Ascending aorta (tissue), 2 donors: ENCODE results near the gene CSTF3. TPM values are rescaled to one million over a fixed set of nuclear protein-coding genes. Genes with fewer than 3 reads are reported as not detected.

Source experiments
- DNase-seq, 2 donors: peaks; one replicate each; pipeline ENCODE4 v3.0.0-alpha.2; 2019; ENCODE audit warnings: low spot score in 2 of 2
- H3K27ac ChIP-seq, 2 donors: fragments of 200-600 bp; sonication (generic); one replicate each; pipeline ENCODE4 v1.5.1; 2016 to 2017; ENCODE audit warnings: mild to moderate bottlenecking in 1 of 2
- H3K27me3 ChIP-seq: fragments of 200-600 bp; sonication (generic); one replicate; pipeline ENCODE4 v1.5.1; 2017
- H3K36me3 ChIP-seq, 2 donors: fragments of 200-600 bp; sonication (generic); one replicate each; pipeline ENCODE4 v1.5.1; 2016
- H3K4me1 ChIP-seq, 2 donors: fragments of 200-600 bp; sonication (generic); one replicate each; pipeline ENCODE4 v1.5.1; 2016 to 2017; ENCODE audit warnings: mild to moderate bottlenecking in 1 of 2
- H3K4me3 ChIP-seq, 2 donors: fragments of 200-600 bp; sonication (generic); one replicate each; pipeline ENCODE4 v1.5.1; 2016 to 2017; ENCODE audit warnings: mild to moderate bottlenecking in 1 of 2
- H3K9me3 ChIP-seq, 2 donors: fragments of 200-600 bp; sonication (generic); one replicate each; pipeline ENCODE4 v1.5.1; 2016
- intact Hi-C: fragments of 100-400 bp; cut with DNase I; formaldehyde crosslinking; loops from one replicate; pipeline ENCODE4 v1.15.1; 2023
- total RNA-seq: library from RNA; depleted of rRNA; stranded (reverse); fragments of >200 nt; gene quantifications from one replicate; pipeline ENCODE4 v1.1.0, GENCODE V29; 2016
- TF ChIP-seq, protein P1 (sequence below), 3 experiments: fragments of 200-600 bp in 2 of 3; fragments of 450-650 bp in 1 of 3; sonication (generic) in 2 of 3; IDR thresholded peaks; one replicate each; pipeline ENCODE4 v1.5.1; 2016 to 2019; ENCODE audit warnings: antibody characterized with exemption in 3 of 3, mild to moderate bottlenecking in 1 of 3, moderate library complexity in 1 of 3

Gene CSTF3
- total RNA-seq, 1 donor from 2014 or later, result 3.8 TPM

GRCh38 chr11:33109294-33109895, 51.9 kb downstream of the CSTF3 start:
- Histone ChIP-seq H3K9me3 (no peaks in the 10 kb centered on the region), H3K27me3 (no peaks in the 10 kb centered on the region), H3K4me1 (no peaks in the 10 kb centered on the region), H3K27ac (no peak overlapping the region), H3K36me3 (peaks cover 4 to 11% of the 10 kb centered on the region in 2 donors), H3K4me3 (no peak overlapping the region)
- TF ChIP-seq, protein P1, sequence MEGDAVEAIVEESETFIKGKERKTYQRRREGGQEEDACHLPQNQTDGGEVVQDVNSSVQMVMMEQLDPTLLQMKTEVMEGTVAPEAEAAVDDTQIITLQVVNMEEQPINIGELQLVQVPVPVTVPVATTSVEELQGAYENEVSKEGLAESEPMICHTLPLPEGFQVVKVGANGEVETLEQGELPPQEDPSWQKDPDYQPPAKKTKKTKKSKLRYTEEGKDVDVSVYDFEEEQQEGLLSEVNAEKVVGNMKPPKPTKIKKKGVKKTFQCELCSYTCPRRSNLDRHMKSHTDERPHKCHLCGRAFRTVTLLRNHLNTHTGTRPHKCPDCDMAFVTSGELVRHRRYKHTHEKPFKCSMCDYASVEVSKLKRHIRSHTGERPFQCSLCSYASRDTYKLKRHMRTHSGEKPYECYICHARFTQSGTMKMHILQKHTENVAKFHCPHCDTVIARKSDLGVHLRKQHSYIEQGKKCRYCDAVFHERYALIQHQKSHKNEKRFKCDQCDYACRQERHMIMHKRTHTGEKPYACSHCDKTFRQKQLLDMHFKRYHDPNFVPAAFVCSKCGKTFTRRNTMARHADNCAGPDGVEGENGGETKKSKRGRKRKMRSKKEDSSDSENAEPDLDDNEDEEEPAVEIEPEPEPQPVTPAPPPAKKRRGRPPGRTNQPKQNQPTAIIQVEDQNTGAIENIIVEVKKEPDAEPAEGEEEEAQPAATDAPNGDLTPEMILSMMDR (IDR thresholded peaks at IDR 0.05), result no peak
- DNase-seq, result no peak
- intact Hi-C loops, result no loop called here

- H3K4me3 ChIP-seq, result no peak overlapping the region
- H3K36me3 ChIP-seq, result peaks cover 24 to 53% of the 10 kb centered on the region in 2 donors
- intact Hi-C loops, result no loop called here
- H3K4me1 ChIP-seq, result no peaks in the 10 kb centered on the region
- H3K9me3 ChIP-seq, result no peaks in the 10 kb centered on the region
- no peak for DNase-seq
- TF ChIP-seq, protein P1 (IDR thresholded peaks at IDR 0.05), result no peak
- no peaks in the 10 kb centered on the region for H3K27me3 ChIP-seq
- no peak overlapping the region for H3K27ac ChIP-seq
Observed at GRCh38 chr11:33103836-33104235, 57.4 kb downstream of the CSTF3 start.

- TF ChIP-seq, protein P1 (IDR thresholded peaks at IDR 0.05), result no peak
- Histone ChIP-seq H3K27me3 (no peaks in the 10 kb centered on the region), H3K27ac (no peak overlapping the region), H3K4me1 (no peaks in the 10 kb centered on the region), H3K36me3 (peaks cover 25 to 40% of the 10 kb centered on the region in 2 donors), H3K9me3 (no peaks in the 10 kb centered on the region), H3K4me3 (no peak overlapping the region)
- no peak for DNase-seq
- intact Hi-C loops, result no loop called here
Observed at GRCh38 chr11:33094157-33094556, 67.1 kb downstream of the CSTF3 start.

- Histone ChIP-seq H3K27ac (no peak overlapping the region), H3K27me3 (no peaks in the 10 kb centered on the region), H3K4me3 (no peak overlapping the region), H3K36me3 (peaks cover 8 to 19% of the 10 kb centered on the region in 2 donors), H3K9me3 (no peaks in the 10 kb centered on the region), H3K4me1 (no peaks in the 10 kb centered on the region)
- intact Hi-C loops, result no loop called here
- TF ChIP-seq, protein P1 (IDR thresholded peaks at IDR 0.05), result no peak
- no peak for DNase-seq
Observed at GRCh38 chr11:33089776-33090175, 71.5 kb downstream of the CSTF3 start.

DNA sequence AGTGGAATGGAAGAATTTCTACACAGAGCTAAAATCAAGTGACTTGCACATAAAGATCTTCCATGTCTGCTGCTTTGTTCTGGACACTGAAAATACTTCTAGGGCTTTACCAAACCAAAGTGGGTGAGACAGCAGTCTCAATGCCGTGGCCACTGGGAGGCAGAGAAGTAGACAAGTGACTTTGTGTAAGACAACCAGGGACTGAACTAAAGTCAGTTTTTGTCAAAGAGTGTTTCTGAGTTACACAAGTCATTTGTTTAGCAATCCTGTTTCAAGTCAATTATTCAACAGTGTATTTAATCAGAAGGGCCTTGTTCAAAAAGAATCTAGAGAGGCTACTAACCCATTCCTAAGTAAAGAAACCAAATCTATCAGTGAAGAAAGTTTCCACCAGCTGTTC, 75.3 kb downstream of the CSTF3 start:
- Histone ChIP-seq H3K9me3 (no peaks in the 10 kb centered on the region), H3K27ac (no peak overlapping the region), H3K4me1 (no peaks in the 10 kb centered on the region), H3K36me3 (peaks cover 11 to 42% of the 10 kb centered on the region in 2 donors), H3K27me3 (no peaks in the 10 kb centered on the region), H3K4me3 (no peak overlapping the region)
- no peak for DNase-seq
- TF ChIP-seq, protein P1 (IDR thresholded peaks at IDR 0.05), result no peak
- intact Hi-C loops, result no loop called here

DNA sequence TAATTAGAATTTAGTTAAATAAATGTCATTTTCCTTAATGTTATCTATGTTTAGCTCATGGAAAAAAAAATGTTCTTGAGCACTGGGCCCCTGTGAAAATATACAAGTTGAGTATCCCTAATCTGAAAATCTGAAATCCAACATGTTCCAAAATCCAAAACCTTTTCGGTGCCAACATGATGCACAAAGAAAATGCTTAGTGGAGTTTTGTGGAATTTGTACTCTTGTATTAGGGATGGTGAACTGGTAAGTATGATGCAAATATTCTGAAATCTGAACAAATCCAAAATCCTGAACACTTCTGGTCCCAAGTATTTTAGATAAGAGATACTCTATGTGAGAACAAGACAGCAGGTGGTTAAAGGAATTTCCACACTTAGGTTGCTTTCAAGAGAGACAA, 77.4 kb downstream of the CSTF3 start:
- H3K27ac ChIP-seq, result no peak overlapping the region
- H3K4me3 ChIP-seq, result no peak overlapping the region
- DNase-seq, result no peak
- H3K9me3 ChIP-seq, result no peaks in the 10 kb centered on the region
- no peaks in the 10 kb centered on the region for H3K4me1 ChIP-seq
- intact Hi-C loops, result no loop called here
- H3K27me3 ChIP-seq, result no peaks in the 10 kb centered on the region
- TF ChIP-seq, protein P1 (IDR thresholded peaks at IDR 0.05), result no peak
- peaks cover 20 to 52% of the 10 kb centered on the region in 2 donors for H3K36me3 ChIP-seq
